Testis (tissue), 2 donors: ENCODE results near the gene ASAP2.

ENCODE experiments used
- CTCF ChIP-seq, 3 experiments: fragments of 450-650 bp in 2 of 3; fragments of 200-600 bp in 1 of 3; sonication (generic) in 1 of 3; IDR thresholded peaks; one replicate each; pipeline ENCODE4 v1.5.1; 2016 to 2019; ENCODE audit warnings: antibody characterized with exemption in 3 of 3, mild to moderate bottlenecking in 2 of 3, moderate library complexity in 1 of 3
- POLR2A ChIP-seq: fragments of 450-650 bp; IDR thresholded peaks from one replicate; pipeline ENCODE4 v1.6.1; 2017; ENCODE audit warnings: antibody characterized with exemption, mild to moderate bottlenecking, moderate library complexity

DNA sequence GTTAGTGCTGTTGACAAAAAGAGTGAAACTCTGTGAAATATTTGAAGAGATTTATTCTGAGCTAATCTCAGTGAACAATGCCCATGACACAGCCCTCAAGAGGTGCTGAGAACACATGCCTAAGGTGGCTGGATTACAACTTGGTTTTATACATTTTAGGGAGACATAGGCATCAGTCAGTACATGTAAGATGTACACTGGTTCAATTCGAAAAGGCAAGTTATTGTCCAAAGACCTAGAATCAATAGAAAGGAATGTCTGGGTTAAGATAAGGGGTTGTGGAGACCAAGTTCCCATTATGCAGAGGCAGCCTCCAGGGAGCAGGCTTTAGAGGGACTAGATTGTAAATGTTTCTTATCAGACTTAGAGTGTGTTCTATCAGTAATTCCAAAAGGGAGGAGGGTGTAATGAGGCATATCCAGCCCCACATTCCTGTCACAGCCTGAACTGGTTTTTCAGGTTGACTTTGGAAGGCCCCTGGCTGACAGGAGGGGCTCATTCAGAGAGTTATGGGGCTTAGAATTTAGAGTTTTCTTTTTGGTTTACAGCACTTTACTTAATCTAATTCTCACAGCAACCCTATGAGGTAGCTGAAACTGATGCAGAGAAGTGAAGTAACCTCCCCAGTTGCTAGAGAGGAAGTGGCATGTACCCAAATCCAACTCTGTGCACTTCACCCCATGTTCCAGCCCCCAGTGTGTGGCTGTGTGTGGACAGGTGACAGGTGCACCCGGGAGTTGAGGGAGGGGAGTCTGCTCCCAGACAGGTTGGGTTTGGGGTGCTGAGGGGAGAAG is 28.3 kb upstream of the ASAP2 start:
- TF ChIP-seq POLR2A (no peak), CTCF (IDR thresholded peaks at IDR 0.05) (no peak)
